GM12875 (cell line): ENCODE results near the gene STK11.

Source experiments
- H3K4me3 ChIP-seq: one replicate; pipeline ENCODE4 v1.5.1; 2011; ENCODE audit warnings: low read depth, low read length, control low read depth
- TF ChIP-seq, protein P1 (sequence below): IDR thresholded peaks from 2 replicates; pipeline ENCODE4 v1.5.1; 2011; ENCODE audit warnings: low read depth, mild to moderate bottlenecking, control low read depth, inconsistent platforms, low read length, moderate library complexity, borderline replicate concordance; ENCODE audit not compliant: insufficient read depth

The STK11 gene

DNA sequence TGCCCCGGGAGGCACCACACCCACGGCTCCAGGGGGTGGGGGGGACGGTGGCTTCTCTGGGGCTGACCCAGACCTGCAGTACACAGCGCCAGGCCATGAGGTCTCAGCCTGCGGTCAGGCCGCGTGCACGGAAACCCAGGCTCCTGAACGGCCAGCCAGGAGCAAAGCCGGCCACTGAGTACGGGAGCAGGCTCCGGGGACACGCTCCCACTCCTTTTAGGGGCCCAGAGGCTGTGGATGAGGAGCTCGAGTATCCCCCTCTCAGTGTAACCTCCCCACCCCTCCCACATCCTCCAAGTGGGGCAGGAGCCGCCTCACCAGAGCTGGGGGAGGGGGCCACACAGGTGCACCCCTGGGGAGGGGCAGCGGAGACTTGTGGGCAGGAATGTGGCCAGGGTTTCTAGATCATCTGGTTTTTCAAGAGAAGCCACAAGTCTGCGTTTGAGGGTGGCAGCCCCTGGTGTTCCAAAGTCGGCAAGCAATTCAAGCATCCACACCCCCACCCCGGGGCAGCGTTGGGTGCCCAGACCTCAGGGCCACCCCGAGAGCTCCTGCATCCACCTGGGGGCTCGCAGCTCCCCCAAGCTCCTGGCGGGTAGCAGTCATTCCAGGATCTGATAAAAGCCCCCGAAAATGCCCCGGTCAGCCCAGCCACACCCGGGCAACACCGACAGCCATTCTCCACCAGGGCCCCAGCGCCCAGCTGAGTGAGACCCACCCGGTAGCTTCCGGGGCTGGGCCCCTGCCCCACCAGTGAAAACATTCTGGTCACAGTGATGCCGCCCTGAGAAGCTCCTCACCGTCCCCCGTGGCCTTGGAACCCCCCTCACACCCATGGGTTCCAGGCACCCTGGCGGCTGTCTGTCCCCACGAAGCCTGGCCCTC is 37.6 kb upstream of the STK11 start:
- TF ChIP-seq, protein P1, sequence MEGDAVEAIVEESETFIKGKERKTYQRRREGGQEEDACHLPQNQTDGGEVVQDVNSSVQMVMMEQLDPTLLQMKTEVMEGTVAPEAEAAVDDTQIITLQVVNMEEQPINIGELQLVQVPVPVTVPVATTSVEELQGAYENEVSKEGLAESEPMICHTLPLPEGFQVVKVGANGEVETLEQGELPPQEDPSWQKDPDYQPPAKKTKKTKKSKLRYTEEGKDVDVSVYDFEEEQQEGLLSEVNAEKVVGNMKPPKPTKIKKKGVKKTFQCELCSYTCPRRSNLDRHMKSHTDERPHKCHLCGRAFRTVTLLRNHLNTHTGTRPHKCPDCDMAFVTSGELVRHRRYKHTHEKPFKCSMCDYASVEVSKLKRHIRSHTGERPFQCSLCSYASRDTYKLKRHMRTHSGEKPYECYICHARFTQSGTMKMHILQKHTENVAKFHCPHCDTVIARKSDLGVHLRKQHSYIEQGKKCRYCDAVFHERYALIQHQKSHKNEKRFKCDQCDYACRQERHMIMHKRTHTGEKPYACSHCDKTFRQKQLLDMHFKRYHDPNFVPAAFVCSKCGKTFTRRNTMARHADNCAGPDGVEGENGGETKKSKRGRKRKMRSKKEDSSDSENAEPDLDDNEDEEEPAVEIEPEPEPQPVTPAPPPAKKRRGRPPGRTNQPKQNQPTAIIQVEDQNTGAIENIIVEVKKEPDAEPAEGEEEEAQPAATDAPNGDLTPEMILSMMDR, result no peak
- H3K4me3 ChIP-seq, result no peak overlapping the region

DNA sequence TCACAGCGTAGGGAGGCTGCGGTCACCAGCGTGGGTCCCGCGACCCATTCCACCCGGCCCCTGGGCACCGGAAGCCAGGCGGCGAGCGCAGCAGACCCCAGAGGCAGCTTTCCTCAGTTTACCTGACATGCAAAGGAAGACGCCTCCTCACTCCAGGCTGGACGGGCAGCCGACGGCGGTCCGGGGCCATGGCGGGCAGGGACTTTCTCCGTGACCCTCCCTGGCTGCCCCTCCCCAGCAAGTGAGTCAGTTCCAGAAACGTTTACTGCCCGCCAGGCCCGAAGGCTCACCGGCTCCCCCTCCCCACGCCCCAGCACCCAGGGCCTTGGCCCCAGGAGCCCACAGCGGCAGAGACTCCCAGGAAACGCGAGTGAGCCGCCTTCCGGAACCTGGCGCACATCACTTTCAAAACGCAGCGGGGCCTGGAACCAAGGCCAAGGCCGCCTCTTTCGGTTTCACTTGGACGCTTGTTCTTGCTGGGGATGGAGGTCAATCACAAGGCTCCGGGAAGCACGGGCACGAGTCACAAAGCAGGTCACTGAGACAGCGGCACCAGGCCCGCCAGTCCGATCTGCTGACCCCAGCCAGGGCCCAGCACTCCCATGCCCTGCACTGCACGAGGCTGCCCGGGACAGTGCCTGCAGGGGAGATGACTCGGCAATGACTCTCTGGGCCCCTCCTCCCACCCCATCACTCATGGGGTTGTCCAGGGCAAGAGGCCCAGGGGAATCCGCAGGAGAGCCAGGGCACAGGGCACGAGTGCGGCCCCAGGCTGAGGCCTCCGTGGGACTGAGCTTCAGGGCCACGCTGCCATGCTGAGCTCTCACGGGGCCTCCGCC is 36.8 kb upstream of the STK11 start:
- H3K4me3 ChIP-seq, result no peak overlapping the region
- TF ChIP-seq, protein P1, result no peak

DNA sequence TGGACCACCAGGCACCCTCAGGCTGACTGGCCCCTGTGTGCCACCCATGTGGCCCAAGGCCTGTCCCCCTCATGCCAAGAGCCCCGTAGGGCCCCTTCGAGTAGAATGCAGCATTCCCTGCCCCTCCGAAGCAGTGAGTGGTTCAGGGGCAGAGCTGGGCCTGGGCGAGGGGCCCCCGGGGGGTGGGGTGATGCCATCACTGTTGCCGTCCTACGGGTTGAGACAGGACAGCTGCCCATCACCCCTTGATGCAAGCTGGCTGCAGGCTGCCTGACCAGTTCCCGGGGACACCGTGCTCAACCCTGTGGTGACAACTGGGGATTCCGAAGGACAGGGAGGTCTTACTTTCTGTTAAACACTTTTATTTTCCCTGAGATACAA is 36.2 kb upstream of the STK11 start:
- no peak overlapping the region for H3K4me3 ChIP-seq

DNA sequence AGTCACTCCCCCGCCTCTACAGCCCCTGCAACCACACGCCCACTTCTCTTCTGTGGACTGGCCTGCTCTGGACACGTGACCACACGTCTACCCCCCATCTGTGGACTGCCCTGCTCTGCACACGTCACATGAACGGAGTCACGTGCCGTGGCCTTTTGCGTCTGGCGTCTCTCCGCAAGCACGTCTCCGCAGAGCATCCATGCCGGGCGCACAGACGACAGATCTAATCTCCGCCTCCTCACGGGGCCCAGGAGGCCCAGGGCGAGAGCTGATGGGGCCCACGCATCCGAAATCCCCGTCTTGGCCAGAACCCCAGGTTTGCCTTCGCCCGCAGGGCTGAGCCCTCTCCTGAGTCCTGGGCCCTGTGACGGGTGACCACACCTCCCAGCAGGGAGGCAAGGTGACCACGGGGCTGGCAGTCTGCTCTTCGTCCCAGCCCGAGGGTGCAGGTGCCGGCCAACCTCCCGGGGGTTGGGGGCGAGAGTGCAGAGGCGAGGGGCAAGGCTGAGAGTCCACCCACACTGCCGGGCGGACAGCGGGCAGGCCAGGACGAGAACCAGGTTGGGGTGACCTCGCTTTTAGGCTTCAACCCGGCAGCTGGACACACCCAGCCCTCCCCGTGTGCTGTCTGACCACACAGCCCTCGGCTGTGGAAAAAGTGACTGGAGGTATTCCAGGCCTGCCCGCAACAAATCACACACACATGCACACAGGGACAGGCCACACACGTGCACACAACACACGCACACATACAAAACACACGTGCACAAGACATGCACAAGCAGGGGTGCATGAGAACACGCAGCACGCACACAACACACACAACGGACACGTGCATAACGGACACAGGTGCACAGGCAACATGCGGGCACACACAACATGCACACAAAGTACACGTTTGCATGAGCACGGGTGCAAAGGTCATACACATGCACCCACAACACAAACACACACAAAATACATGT is 35.4 kb upstream of the STK11 start:
- TF ChIP-seq, protein P1, result no peak
- no peak overlapping the region for H3K4me3 ChIP-seq

More for the DNA sequence above, 36.2 kb upstream of the STK11 start:
- TF ChIP-seq, protein P1, result no peak

DNA sequence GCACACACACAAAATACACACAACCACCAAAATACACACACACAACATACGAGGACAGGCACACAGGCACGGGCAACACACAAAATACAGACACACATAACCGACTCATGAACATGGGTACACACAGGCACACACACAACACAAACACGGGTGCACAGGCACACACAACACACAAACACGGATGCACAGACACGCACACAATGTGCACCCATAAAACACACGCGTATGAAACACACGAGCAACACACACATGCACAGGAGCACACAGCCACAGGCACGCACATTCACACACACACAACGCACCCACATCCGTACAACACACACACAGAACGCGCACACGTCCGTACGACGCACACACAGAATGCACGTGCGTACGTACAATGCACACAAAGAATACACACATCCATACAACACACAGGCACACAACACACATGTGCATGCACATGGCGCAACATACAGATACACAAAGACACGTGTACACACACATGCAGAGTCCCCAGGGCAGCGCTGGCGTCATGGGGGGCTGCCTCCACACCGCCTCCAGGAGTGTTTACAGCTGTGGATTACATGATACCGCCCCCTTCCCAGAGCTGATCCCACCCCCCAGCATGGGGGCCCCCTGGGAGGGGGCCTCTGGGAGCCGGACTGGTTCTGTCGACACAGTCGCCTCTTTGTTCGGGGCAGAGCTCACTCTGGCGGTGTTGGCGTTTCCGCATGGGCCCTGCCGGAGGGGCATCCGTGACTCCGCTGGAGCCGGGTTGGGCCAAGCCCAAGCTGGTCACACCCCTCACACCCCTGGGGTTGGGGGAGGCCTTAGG is 34.4 kb upstream of the STK11 start:
- TF ChIP-seq, protein P1, result no peak
- H3K4me3 ChIP-seq, result no peak overlapping the region
